Measurements from ENCODE around the gene HEMGN. TPM values are rescaled to one million over a fixed set of nuclear protein-coding genes. Genes with fewer than 3 reads are reported as not detected.

Gene HEMGN
- total RNA-seq, 3 donors from 2014 or later, result not detected

GRCh38 chr9:97905228-97905627 lies 32.7 kb downstream of the HEMGN start:
- TF ChIP-seq POLR2A (IDR thresholded peaks at IDR 0.05), result no peak
- no peak for TF ChIP-seq POLR2AphosphoS5 (IDR thresholded peaks at IDR 0.05)
- TF ChIP-seq CTCF (IDR thresholded peaks at IDR 0.05), result no peak
- Histone ChIP-seq H3K4me1 (no peaks in the 10 kb centered on the region), H3K27ac (no peak overlapping the region), H3K4me3 (no peak overlapping the region), H3K9me3 (no peaks in the 10 kb centered on the region), H3K36me3 (peaks cover 4% of the 10 kb centered on the region), H3K27me3 (no peaks in the 10 kb centered on the region)
- no peak for DNase-seq (ENCODE audit: low spot score in 2 of 2)
- intact Hi-C loops (cut with DNase I; ENCODE audit: low total_unique reads), result no loop called here

- Histone ChIP-seq H3K27me3 (no peaks in the 10 kb centered on the region), H3K4me1 (no peaks in the 10 kb centered on the region), H3K27ac (no peak overlapping the region), H3K4me3 (no peak overlapping the region), H3K36me3 (peaks cover 4% of the 10 kb centered on the region), H3K9me3 (no peaks in the 10 kb centered on the region)
- no peak for DNase-seq (ENCODE audit: low spot score in 2 of 2)
- intact Hi-C loops (cut with DNase I; ENCODE audit: low total_unique reads), result no loop called here
- TF ChIP-seq CTCF (IDR thresholded peaks at IDR 0.05) (no peak), POLR2AphosphoS5 (IDR thresholded peaks at IDR 0.05) (no peak), POLR2A (IDR thresholded peaks at IDR 0.05) (no peak)
Observed at GRCh38 chr9:97904725-97905124, 33.2 kb downstream of the HEMGN start.

- no peak overlapping the region for H3K4me3 ChIP-seq
- H3K27ac ChIP-seq, result no peak overlapping the region
- H3K4me1 ChIP-seq, result no peaks in the 10 kb centered on the region
- H3K36me3 ChIP-seq, result no peaks in the 10 kb centered on the region
- H3K9me3 ChIP-seq, result no peaks in the 10 kb centered on the region
- DNase-seq (ENCODE audit: low spot score in 2 of 2), result no peak
- TF ChIP-seq CTCF (IDR thresholded peaks at IDR 0.05), result no peak
- no peak for TF ChIP-seq POLR2AphosphoS5 (IDR thresholded peaks at IDR 0.05)
- no peak for TF ChIP-seq POLR2A (IDR thresholded peaks at IDR 0.05)
- intact Hi-C loops (cut with DNase I; ENCODE audit: low total_unique reads), result no loop called here
- no peaks in the 10 kb centered on the region for H3K27me3 ChIP-seq
Observed at GRCh38 chr9:97903177-97903576, 34.8 kb downstream of the HEMGN start.

- DNase-seq (ENCODE audit: low spot score in 2 of 2), result no peak
- Histone ChIP-seq H3K4me1 (no peaks in the 10 kb centered on the region), H3K27me3 (no peaks in the 10 kb centered on the region), H3K27ac (no peak overlapping the region), H3K4me3 (no peak overlapping the region), H3K9me3 (no peaks in the 10 kb centered on the region), H3K36me3 (no peaks in the 10 kb centered on the region)
- intact Hi-C loops (cut with DNase I; ENCODE audit: low total_unique reads), result no loop called here
- no peak for TF ChIP-seq POLR2AphosphoS5 (IDR thresholded peaks at IDR 0.05)
- no peak for TF ChIP-seq POLR2A (IDR thresholded peaks at IDR 0.05)
- peak; percentile 39 to 64 (median 63) for TF ChIP-seq CTCF (IDR thresholded peaks at IDR 0.05)
Observed at GRCh38 chr9:97900738-97901565, 37.0 kb downstream of the HEMGN start.

- no peaks in the 10 kb centered on the region for H3K36me3 ChIP-seq
- no peak overlapping the region for H3K4me3 ChIP-seq
- H3K27me3 ChIP-seq, result no peaks in the 10 kb centered on the region
- intact Hi-C loops (cut with DNase I; ENCODE audit: low total_unique reads), result no loop called here
- TF ChIP-seq CTCF (IDR thresholded peaks at IDR 0.05) (no peak), POLR2A (IDR thresholded peaks at IDR 0.05) (no peak), POLR2AphosphoS5 (IDR thresholded peaks at IDR 0.05) (no peak)
- H3K4me1 ChIP-seq, result no peaks in the 10 kb centered on the region
- H3K27ac ChIP-seq, result no peak overlapping the region
- no peak for DNase-seq (ENCODE audit: low spot score in 2 of 2)
- H3K9me3 ChIP-seq, result no peaks in the 10 kb centered on the region
Observed at GRCh38 chr9:97900103-97900737, 37.8 kb downstream of the HEMGN start.

All from breast epithelium (tissue), 4 donors.